Measurements from ENCODE around the gene SUPT3H.
"Not testable (repeated sequence)": the region's sequence is repeated elsewhere in the genome, so short reads cannot be mapped to it uniquely, and the experiment has no call there.

Gene SUPT3H

DNA sequence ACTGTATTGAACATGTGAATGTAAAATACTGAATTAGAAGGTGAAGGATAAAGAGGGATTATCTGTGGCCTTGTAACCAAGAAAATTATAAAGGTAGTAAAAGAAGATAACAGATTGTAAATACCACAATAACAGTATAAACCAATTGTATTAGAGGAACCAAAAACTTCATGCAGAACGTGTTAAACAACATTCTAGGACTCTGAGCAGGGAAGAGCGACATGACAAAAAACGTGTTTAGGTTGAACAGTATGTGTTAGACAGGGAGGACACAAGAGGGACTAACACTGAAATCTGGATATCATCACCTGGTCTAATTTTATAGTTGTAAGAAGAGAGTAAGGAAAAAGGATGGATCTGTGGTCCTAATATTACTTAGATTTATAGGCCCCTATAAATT is 308.6 kb downstream of the SUPT3H start:
- no peak for FAIRE-seq
- no peak for DNase-seq (ENCODE audit: low spot score)

DNA sequence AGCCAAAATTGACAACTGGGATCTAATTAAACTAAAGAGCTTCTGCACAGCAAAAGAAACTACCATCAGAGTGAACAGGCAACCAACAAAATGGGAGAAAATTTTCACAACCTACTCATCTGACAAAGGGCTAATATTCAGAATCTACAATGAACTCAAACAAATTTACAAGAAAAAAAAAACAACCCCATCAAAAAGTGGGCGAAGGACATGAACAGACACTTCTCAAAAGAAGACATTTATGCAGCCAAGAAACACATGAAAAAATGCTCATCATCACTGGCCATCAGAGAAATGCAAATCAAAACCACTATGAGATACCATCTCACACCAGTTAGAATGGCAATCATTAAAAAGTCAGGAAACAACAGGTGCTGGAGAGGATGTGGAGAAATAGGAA is 310.3 kb downstream of the SUPT3H start:
- not testable (repeated sequence) for DNase-seq (ENCODE audit: low spot score); FAIRE-seq

DNA sequence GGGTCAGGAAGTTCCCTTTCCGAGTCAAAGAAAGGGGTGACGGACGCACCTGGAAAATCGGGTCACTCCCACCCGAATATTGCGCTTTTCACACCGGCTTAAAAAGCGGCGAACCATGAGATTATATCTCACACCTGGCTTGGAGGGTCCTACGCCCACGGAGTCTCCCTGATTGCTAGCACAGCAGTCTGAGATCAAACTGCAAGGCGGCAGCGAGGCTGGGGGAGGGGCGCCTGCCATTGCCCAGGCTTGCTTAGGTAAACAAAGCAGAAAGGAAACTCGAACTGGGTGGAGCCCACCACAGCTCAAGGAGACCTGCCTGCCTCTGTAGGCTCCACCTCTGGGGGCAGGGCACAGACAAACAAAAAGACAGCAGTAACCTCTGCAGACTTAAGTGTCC is 315.1 kb downstream of the SUPT3H start:
- not testable (repeated sequence) for FAIRE-seq; DNase-seq (ENCODE audit: low spot score)

DNA sequence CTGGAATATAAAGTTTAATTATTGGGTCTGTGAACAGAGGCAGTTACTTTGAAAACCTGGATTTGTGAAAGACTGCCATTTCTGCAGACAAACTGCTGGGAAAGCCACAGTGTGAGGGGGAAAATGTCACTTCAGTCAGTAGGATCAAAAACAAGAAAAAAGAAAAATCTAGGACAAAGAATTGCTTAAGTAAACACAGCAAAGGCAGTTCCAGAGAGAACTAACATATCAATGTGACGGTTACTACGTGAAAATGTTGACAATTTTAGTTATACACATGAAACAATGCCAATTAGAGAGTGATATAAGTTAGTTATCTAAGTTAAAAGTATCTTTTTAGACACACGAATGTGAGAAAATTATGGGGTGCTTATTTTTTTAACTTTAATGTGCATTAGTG is 320.0 kb downstream of the SUPT3H start:
- FAIRE-seq (no peak), DNase-seq (ENCODE audit: low spot score) (no peak)

DNA sequence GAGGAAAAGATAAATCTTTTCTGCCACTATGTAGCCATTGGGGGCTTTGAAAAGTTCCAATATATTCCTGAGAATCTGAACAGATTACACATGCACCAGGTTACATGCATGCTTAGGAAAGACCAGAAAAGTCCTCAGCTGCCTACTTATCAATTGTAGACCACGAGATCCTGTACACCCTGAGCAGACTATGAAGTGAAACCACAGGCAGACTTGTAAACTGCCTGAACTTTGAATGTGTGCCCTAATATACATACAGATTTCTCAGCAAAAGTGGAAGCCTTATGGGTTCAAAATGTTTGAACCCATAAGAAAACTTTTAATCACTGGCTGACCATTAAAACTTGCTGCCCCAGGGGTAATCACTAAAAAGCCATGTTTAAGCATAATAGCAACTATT is 323.1 kb downstream of the SUPT3H start:
- DNase-seq (ENCODE audit: low spot score) (no peak), FAIRE-seq (no peak)

DNA sequence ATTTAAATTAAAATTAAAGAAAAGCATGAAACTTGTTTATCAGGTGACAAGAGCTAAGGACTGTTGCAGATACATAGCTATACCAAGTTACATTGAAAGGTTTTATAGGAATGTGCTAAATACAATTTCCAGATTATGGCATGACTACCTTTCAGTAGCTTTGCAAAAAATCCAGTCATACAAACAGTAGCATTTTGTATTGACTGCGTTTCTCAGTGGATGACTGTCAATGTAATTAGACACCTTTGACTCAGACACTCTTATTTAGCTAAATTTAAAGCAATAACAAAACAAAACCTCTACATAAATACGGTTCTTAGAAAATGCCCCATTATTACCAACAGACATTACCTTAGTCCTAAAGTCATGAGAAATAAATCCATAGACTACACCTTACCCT is 325.4 kb downstream of the SUPT3H start:
- DNase-seq (ENCODE audit: low spot score) (no peak), FAIRE-seq (no peak)

DNA sequence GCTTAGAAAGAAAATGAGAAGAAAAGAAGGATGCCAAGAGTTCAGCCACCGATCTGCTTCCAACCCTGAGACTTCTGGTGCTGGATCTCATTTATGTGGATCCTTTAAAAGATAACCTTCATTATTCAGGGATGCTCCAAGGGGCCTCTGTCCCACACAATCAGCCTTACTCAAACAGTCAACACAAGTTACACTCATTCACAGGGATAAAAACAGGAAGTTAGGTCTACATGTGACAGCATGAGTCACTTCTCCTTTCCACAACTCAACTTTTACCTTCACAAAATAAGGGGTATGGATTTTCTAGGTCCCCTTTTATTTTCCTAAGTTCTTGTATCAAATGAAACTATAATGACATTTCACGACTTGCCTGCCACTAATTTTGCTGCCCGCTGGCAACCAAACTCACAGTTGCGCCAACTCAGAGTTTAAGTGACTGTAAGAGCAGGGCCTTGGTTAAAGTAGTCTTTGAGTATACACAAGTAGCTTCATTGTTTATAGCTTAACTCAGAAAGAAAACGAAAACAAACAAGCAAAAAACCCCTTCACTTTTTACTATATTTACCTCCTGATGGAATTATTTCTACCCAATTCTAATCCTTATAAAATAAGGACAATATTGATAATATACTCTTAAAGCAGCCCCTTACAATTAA is 328.4 kb downstream of the SUPT3H start:
- no peak for FAIRE-seq
- DNase-seq (ENCODE audit: low spot score): peak; percentile 24

DNA sequence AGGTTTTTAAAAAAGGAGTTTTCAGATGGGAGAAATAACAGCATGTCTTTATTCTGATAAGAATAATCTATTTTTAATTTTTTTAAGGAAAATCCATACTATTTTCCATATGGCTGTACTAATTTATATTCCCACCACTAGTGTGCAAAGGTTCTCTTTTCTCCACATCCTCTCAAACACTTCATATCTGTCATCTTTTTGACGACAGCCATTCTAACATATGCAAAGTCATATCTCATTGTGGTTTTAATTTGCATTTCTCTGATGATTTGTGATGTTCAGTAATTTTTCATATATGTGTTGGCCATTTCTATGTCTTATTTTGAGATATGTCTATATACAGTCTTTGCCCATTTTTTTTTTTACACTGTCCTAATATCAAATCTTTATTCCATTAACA is 330.2 kb downstream of the SUPT3H start:
- FAIRE-seq (no peak), DNase-seq (ENCODE audit: low spot score) (no peak)

DNA sequence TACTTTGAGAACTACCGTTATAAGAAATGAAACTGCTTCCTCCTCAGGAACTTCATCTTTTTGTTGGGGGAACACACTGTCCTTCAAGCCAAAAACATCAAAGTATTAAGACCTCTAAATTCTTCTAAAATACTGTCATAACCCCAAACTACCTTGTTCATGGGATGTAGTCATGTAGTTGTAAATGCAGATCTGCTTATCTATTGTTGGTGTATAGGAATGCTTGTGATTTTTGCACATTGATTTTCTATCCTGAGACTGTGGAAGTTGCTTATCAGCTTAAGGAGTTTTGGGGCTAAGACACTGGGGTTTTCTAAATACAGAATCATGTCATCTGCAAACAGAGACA is 332.5 kb downstream of the SUPT3H start:
- DNase-seq (ENCODE audit: low spot score): peak; percentile 34
- peak; percentile 2 for FAIRE-seq

DNA sequence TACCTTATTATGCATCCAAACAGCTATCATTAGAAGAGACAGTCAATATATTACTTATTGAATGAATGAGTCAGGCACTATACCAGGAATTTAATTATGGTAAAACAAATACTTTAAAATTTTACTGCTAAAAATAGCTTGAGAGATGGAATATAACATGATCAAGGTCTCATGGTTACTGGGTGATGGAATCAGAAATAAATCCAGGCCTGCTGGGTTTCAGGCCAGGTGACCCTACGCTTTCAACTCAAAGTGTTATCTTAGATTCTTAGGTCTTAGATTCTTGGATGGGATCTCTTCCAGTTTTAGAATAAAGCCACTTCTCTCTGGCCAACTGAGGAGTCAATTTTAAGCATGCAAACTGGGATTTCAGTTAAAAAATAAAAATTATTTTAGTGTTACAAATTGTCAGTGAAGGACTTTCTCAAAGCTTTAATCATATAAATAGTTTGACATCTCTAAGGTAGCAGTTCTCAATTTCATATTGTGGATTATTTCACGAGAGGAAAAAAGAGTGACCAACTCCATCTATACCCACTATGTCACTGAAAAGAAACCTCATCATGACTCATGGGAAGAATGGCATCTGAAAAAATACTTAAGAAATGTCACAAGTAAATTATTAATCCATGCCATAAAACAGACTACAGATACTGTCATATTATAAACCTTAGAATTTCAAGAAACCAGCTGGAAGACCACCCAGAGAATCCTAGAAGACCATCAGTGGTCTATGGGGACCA is 333.1 kb downstream of the SUPT3H start:
- peak; percentile 64 for DNase-seq (ENCODE audit: low spot score)
- peak; percentile 80 for FAIRE-seq

DNA sequence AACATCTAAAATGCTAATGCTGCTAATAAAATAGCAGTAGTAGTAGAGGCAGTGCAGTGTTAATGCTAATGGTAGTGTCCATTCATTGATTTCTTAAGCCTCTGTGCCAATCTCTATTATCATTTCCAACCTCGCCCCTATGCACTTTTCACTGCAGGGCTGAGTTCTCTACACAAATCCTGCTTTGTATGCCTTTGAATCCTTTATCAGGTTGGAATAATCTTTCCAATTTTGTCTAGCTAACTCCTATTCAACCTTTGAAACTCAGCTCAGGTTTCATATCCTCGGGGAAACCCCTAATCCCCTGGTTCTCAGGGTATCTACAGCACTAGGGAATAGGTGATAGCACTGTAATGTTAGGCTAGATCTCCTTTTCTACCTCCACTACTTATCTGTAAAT is 333.6 kb downstream of the SUPT3H start:
- DNase-seq (ENCODE audit: low spot score) (no peak), FAIRE-seq (no peak)

DNA sequence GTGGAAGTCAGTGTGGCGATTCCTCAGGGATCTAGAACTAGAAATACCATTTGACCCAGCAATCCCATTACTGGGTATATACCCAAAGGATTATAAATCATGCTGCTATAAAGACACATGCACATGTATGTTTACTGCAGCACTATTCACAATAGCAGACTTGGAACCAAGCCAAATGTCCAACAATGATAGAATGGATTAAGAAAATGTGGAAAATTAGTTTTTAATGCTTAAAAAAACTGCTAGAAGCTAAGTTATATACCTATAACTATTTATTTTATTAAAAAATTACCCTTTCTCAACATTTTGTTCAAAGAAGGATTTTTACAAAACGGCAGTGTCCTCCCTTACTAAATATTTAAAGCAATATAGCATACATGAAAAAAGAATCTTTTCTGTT is 335.1 kb downstream of the SUPT3H start:
- FAIRE-seq; DNase-seq (ENCODE audit: low spot score): not testable (repeated sequence)

DNA sequence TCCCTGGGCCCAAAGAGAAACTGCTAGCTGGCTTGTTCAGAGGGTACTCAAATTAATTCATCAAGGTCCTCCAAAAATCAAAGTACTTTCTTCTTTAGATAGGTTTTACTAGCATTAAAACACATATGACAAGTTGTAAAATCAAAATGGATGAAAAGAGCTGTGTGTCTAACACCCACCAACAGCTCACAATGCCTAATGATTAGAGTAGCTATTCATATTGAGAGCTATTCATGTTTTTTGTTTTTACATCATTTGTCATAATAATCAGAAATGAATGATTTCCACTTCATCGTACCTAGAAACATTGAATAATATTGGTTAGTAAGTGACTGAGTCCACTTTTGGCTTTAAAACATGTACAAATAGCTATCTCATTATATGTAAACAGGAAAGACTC is 339.5 kb downstream of the SUPT3H start:
- no peak for DNase-seq (ENCODE audit: low spot score)
- FAIRE-seq: no peak

DNA sequence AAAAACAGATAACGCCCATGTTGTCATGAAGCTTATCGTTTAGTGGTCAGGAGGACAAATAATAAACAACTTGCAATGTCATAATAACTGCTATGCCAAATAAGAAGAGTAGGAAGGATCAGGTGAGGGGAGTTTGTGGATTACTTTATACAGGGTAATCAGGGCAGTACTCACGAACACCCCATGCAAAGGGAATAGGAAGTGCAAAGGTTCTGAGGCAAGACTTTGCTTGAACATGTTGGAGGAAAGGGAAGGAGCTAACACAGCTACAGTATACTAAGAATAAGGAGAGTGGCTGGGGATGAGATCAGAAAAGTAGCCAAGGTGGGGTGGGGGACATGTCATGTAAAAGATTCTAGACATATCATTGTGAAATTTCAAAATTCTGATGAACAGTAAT is 341.6 kb downstream of the SUPT3H start:
- DNase-seq (ENCODE audit: low spot score) (no peak), FAIRE-seq (no peak)

DNA sequence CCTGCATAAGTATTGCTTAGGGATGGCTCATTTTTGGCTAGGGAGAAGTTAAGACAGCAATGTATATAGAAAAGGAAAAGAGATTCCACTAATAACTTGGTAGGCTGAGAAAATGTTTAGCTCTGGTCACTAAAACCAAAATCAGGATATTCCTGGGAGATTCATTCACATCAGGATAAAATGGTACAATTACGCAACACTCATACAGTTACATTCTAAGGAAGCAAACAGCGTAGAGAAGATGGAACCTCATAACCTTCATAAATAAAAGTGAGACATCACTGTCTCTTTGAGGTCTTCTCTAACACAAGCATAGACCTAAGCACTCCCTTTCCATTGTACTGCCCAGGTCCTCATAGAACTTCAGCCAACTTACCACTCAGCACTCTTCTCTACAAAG is 345.3 kb downstream of the SUPT3H start:
- DNase-seq (ENCODE audit: low spot score): no peak
- FAIRE-seq: no peak

DNA sequence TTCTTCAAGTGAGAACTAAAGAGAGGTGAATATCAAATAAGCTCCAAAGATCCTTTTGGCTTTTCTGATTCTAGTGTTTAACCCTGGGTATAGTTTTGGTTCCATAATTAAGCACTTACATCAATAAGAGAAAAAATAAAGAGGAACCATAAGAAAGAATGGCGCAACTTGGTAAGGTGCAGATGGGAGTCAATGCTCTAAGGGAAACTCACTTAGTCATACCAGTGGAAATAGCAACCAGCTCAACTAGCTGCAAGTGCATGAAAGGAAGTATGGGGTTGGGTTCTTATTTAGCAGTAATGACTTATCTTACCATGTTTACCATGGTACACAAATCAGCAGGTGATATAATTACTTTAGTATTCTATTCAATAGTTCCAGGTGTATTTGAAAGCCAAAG is 346.1 kb downstream of the SUPT3H start:
- DNase-seq (ENCODE audit: low spot score) (no peak), FAIRE-seq (no peak)

DNA sequence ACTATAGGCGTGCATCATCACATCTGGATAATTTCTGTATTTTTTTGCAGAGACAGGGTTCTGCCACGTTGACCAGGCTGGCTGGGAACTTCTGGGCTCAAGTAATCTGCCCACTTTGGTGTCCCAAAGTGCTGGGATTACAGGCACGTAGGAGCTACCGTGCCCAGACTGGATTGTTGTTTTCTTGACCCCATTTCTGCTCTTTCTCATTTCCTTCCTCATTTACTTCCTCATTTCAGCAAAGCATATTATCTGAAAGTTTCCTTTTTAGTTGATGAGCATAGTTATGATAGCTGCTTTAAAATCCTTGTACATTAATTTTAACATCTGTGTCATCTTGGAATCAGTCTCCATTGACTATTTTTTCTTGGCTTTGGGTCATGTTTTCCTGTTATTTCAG is 350.6 kb downstream of the SUPT3H start:
- DNase-seq (ENCODE audit: low spot score) (no peak), FAIRE-seq (no peak)

DNA sequence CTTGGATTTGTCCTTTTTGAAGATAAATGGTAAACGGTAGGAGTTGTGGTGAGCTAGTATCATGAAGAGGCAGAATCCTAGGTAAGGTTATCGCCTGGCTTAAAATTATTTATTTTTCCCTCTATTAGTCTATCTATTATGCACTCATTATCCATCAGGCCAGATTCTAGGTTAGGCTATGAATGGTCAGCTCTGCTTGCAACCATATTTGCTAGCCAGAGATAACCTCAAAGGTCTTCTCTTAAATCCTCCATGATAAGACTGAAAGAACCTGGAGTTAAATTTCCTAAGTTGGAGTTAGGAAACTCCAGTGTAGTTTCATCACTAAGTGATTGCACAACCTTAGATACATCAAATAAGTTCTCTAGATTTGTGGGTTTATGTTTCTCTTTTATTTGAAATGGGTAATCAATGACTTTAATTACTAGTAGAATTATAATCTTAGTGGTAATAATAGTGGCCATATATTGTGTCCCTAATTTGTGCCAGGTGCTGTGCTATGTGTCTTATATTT is 351.7 kb downstream of the SUPT3H start:
- FAIRE-seq (no peak), DNase-seq (ENCODE audit: low spot score) (no peak)

DNA sequence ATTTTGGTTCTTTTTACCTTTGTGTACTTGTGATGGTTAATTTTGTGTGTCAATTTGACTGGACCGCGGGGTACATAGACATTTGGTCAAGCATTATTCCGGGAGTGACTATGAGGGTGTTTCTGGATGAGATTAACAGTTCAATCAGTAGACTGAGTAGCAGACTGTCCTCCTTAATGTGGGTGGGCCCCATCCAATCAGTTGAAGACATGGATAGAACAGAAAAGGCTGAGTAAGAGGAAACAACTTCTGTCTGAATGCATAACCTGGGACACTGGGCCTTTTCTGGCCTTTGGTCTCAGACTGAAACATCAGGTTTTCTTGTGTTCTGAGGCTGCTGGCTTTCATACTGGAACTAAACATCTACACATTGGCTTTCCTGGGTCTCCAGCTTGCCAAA is 353.1 kb downstream of the SUPT3H start:
- DNase-seq (ENCODE audit: low spot score) (no peak), FAIRE-seq (no peak)

DNA sequence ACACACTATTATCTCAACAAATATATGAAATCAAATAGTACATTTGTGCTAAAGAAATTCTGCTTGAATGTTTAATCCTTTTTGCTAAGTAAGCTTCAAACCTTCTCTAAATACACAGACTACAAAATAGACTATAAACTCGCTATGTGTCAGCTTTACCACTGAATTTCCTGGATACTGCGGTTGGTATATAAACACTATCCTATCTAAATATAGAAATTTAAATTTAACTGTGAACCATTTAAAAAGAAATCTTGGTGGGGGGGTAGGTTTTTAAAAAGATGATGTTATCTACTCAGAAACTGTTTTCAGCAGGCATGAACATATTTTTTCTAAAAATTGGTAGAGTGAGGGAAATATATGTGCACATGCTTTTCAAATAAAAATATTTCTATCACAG is 356.1 kb downstream of the SUPT3H start:
- DNase-seq (ENCODE audit: low spot score) (no peak), FAIRE-seq (no peak)

DNA sequence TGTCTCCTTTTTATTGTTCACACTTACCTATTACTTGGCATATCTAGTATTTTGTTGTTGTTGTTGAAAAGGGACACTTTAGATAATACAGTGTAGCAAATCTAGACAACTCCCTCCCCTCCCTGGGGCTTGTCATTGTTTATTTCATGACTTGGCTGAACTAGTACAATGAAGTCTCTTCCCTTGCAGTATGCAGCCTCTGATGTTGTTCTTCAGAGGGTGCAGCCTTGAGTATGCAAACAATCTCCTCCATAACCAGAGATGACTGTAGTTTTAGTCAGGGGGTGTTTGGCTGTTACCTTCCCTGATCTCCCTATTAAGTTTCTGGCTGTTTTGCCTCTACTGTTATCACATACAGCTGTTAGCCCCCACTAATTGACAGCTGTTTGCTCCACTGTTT is 365.0 kb downstream of the SUPT3H start:
- FAIRE-seq (no peak), DNase-seq (ENCODE audit: low spot score) (no peak)

DNA sequence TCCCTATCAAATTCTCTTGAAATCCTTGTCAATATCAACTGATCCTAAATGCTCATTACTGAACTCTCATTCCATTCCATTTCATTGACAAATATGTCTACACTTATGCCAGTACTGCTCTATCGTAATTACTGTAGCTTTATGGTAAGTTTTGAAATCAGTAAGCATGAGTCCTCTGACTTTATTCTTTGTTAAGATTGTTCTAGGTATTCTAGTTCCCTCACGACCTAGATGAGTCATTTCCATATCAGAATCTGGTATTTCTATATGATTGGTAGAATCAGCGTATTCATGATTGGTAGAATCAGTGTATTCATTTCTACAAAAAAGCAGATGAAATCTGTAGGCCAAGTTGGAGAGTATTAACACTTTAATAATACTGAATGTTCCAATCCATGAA is 368.2 kb downstream of the SUPT3H start:
- DNase-seq (ENCODE audit: low spot score): no peak
- FAIRE-seq: no peak

DNA sequence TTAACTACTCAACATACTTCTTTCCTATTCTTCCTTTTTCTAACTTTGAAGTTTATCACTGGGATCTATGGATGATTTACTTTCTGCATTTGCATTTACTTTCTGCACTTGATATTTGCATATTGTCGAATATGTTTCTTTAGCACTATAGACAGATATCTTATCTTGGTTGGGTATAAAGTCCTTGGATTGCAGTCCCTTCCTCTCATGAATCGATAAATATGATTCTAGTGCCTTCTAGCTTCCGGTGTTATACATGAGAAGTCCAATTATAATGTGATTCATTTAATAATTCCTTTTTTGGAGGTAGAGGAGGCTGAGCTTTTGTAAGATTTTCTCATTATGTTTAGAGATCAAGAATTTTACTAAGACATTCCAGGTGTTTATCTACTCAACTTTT is 370.8 kb downstream of the SUPT3H start:
- DNase-seq (ENCODE audit: low spot score) (no peak), FAIRE-seq (no peak)
